ENCODE results near the gene IAPP. TPM values are rescaled to one million over a fixed set of nuclear protein-coding genes. Genes with fewer than 3 reads are reported as not detected.

IAPP gene
- total and polyA plus RNA-seq, 3 experiments from 2014 or later = not detected

DNA sequence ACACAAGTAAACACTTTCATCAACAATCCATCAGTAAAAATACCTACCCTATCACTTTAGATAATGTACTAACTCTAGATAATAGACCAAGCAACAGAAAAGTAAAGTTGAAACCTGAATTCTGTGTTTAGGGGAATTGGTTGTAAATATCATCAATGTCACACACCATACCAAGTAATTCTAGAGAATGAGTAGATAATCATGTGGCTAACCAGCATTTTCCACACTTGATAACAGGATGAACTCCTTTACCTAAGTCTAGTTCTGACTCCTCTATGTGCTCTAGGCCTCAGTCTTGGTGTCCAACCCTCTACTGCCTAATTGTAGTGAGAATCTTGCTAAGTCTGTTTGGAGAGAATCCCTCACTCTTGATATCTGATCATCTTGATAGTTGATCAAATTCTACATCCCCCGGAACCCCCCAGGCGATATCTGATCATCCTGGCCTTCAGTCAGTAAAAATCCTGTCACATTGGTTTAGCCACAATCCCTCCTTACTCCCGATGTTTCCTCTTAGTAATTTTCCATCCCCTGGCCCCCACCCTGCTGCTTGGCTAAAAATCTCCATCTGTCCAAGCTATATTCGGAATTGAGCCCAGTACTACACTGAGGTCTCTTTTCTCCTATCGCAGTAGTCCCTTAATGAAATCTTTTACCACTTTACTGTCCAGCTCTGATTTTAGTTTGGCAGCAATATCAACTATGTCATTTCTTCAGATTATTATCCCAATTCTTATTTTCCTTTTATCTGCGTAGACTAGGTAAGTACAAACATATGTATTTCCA, 34.5 kb upstream of the IAPP start:
- Histone ChIP-seq H3K4me1 (ENCODE audit: insufficient read depth, low read length) (no peaks in the 10 kb centered on the region), H3K27me3 (ENCODE audit: insufficient read depth, low read length, poor library complexity, severe bottlenecking) (no peaks in the 10 kb centered on the region), H3K9me3 (ENCODE audit: low read length) (no peaks in the 10 kb centered on the region), H3K27ac (ENCODE audit: low read depth, low read length) (no peak overlapping the region), H3K4me3 (ENCODE audit: low read length) (no peak overlapping the region), H3K36me3 (ENCODE audit: insufficient read depth, low read length) (no peaks in the 10 kb centered on the region)
- no peaks in the 10 kb centered on the region for H3K9me3 Mint-ChIP-seq
- CTCF ChIA-PET = no interaction called here
- no peak overlapping the region for H3K4me3 Mint-ChIP-seq
- no peak for DNase-seq
- POLR2A ChIA-PET = no interaction called here
- no peak overlapping the region for H3K27ac Mint-ChIP-seq
- no peaks in the 10 kb centered on the region for H3K36me3 Mint-ChIP-seq
- peaks cover 0 to 3% (median 0%) of the 10 kb centered on the region in 3 donors for H3K4me1 Mint-ChIP-seq
- H3K27me3 Mint-ChIP-seq = peaks cover 5 to 30% of the 10 kb centered on the region in 2 donors

GRCh38 chr12:21339921-21340320, 32.8 kb upstream of the IAPP start:
- H3K9me3 Mint-ChIP-seq = no peaks in the 10 kb centered on the region
- no peaks in the 10 kb centered on the region for H3K9me3 ChIP-seq (ENCODE audit: low read length)
- peaks cover 0 to 3% (median 0%) of the 10 kb centered on the region in 3 donors for H3K4me1 Mint-ChIP-seq
- H3K27me3 ChIP-seq (ENCODE audit: insufficient read depth, low read length, poor library complexity, severe bottlenecking) = no peaks in the 10 kb centered on the region
- no peaks in the 10 kb centered on the region for H3K36me3 Mint-ChIP-seq
- peaks cover 3 to 26% of the 10 kb centered on the region in 2 donors for H3K27me3 Mint-ChIP-seq
- no peaks in the 10 kb centered on the region for H3K36me3 ChIP-seq (ENCODE audit: insufficient read depth, low read length)
- DNase-seq = no peak
- H3K4me3 Mint-ChIP-seq = no peak overlapping the region
- H3K4me3 ChIP-seq (ENCODE audit: low read length) = no peak overlapping the region
- CTCF ChIA-PET = no interaction called here
- H3K27ac Mint-ChIP-seq = no peak overlapping the region
- POLR2A ChIA-PET = no interaction called here
- no peak overlapping the region for H3K27ac ChIP-seq (ENCODE audit: low read depth, low read length)
- H3K4me1 ChIP-seq (ENCODE audit: insufficient read depth, low read length) = no peaks in the 10 kb centered on the region

DNA sequence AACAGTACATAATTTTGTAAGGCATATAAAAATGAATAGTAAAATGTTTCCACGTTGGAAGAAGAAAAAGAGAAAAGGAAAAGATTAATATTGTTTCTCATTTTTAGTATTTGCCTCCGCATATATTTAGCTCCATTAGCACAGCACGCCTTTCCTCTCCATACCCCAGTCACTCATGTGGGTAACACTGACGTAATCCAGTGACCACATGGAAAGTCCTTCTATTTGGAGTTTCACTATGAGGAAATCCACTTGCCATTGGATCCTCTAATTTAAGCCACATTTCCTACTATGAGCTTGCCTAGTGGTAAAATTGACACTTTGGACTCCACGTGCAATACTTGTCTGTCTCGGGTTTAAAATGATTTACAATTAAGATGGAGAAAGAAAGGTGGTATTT, 32.3 kb upstream of the IAPP start:
- no peaks in the 10 kb centered on the region for H3K9me3 Mint-ChIP-seq
- no peaks in the 10 kb centered on the region for H3K9me3 ChIP-seq (ENCODE audit: low read length)
- peaks cover 3 to 26% of the 10 kb centered on the region in 2 donors for H3K27me3 Mint-ChIP-seq
- CTCF ChIA-PET = no interaction called here
- H3K27me3 ChIP-seq (ENCODE audit: insufficient read depth, low read length, poor library complexity, severe bottlenecking) = no peaks in the 10 kb centered on the region
- H3K4me1 Mint-ChIP-seq = peaks cover 0 to 3% (median 0%) of the 10 kb centered on the region in 3 donors
- POLR2A ChIA-PET = no interaction called here
- no peaks in the 10 kb centered on the region for H3K36me3 ChIP-seq (ENCODE audit: insufficient read depth, low read length)
- H3K4me1 ChIP-seq (ENCODE audit: insufficient read depth, low read length) = no peaks in the 10 kb centered on the region
- no peaks in the 10 kb centered on the region for H3K36me3 Mint-ChIP-seq
- H3K27ac Mint-ChIP-seq = no peak overlapping the region
- no peak overlapping the region for H3K27ac ChIP-seq (ENCODE audit: low read depth, low read length)
- DNase-seq = no peak
- H3K4me3 Mint-ChIP-seq = no peak overlapping the region
- H3K4me3 ChIP-seq (ENCODE audit: low read length) = no peak overlapping the region

GRCh38 chr12:21341769-21342168, 30.9 kb upstream of the IAPP start:
- Mint-ChIP-seq H3K4me1 (peaks cover 0 to 3% (median 0%) of the 10 kb centered on the region in 3 donors), H3K9me3 (no peaks in the 10 kb centered on the region), H3K27me3 (peaks cover 3 to 32% of the 10 kb centered on the region in 2 donors), H3K27ac (no peak overlapping the region), H3K4me3 (no peak overlapping the region), H3K36me3 (no peaks in the 10 kb centered on the region)
- POLR2A ChIA-PET = no interaction called here
- CTCF ChIA-PET = no interaction called here
- no peak for DNase-seq
- Histone ChIP-seq H3K27ac (ENCODE audit: low read depth, low read length) (no peak overlapping the region), H3K36me3 (ENCODE audit: insufficient read depth, low read length) (no peaks in the 10 kb centered on the region), H3K9me3 (ENCODE audit: low read length) (no peaks in the 10 kb centered on the region), H3K4me1 (ENCODE audit: insufficient read depth, low read length) (no peaks in the 10 kb centered on the region), H3K4me3 (ENCODE audit: low read length) (no peak overlapping the region), H3K27me3 (ENCODE audit: insufficient read depth, low read length, poor library complexity, severe bottlenecking) (no peaks in the 10 kb centered on the region)

DNA sequence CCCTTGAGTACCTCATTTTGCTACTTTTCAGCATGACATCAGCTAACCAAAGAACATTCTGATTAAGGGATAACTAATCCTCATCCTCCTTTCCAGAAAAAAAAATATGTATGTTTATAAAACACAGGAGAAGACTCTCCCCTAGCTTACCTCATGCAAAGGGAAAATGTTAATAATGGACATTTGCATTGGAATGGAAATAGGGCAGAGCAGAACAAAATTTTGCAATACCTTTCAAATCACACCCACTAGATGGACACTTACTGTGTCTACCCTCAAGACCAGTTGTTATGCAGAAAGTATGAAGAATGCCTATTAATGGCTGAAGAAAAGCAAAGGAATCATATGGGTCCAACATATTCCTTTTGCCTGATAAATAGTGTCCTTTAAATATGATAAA, 29.1 kb upstream of the IAPP start:
- Mint-ChIP-seq H3K27ac (no peak overlapping the region), H3K27me3 (peaks cover 5 to 32% of the 10 kb centered on the region in 2 donors), H3K36me3 (no peaks in the 10 kb centered on the region), H3K4me3 (no peak overlapping the region), H3K4me1 (peaks cover 0 to 3% (median 0%) of the 10 kb centered on the region in 3 donors), H3K9me3 (no peaks in the 10 kb centered on the region)
- CTCF ChIA-PET = no interaction called here
- POLR2A ChIA-PET = no interaction called here
- Histone ChIP-seq H3K27ac (ENCODE audit: low read depth, low read length) (no peak overlapping the region), H3K4me3 (ENCODE audit: low read length) (no peak overlapping the region), H3K4me1 (ENCODE audit: insufficient read depth, low read length) (no peaks in the 10 kb centered on the region), H3K36me3 (ENCODE audit: insufficient read depth, low read length) (no peaks in the 10 kb centered on the region), H3K27me3 (ENCODE audit: insufficient read depth, low read length, poor library complexity, severe bottlenecking) (no peaks in the 10 kb centered on the region), H3K9me3 (ENCODE audit: low read length) (no peaks in the 10 kb centered on the region)
- DNase-seq = no peak

DNA sequence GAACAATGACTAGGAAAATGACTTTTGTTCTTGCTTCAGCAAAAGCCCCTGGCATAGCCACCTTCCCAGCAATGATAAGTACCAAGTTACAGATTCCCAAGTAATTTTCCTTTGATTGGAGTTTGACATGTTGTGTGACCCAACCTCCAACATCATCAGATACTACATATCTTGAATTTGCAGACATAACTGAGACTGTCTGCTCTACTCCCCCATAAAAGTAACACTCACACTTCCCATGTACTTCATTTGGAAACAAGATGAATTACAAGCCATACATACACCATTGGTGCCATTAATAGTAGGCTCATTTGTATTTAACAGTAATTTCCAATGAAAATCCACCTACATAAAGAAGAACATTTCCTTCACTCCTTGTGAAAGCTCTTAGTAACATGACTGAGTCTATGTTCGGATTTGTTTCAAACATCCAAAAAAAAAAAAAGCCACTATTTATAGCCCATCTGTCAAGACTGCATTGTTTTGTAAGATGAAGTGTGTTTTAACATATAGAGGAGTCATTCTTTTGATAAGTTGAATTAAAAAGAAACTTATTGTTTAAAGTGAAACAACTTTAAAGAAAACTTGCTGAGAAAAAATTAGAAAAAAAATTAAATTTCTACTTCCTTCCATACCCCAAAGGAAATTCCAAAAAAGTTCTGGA, 26.0 kb upstream of the IAPP start:
- CTCF ChIA-PET = no interaction called here

GRCh38 chr12:21350975-21351374, 21.7 kb upstream of the IAPP start:
- CTCF ChIA-PET = no interaction called here
- H3K4me3 ChIP-seq (ENCODE audit: low read length) = no peak overlapping the region
- POLR2A ChIA-PET = no interaction called here
- peaks cover 11 to 52% of the 10 kb centered on the region in 2 donors for H3K27me3 Mint-ChIP-seq
- no peak overlapping the region for H3K27ac Mint-ChIP-seq
- H3K36me3 ChIP-seq (ENCODE audit: insufficient read depth, low read length) = no peaks in the 10 kb centered on the region
- no peak overlapping the region for H3K27ac ChIP-seq (ENCODE audit: low read depth, low read length)
- no peaks in the 10 kb centered on the region for H3K9me3 Mint-ChIP-seq
- no peaks in the 10 kb centered on the region for H3K4me1 ChIP-seq (ENCODE audit: insufficient read depth, low read length)
- H3K4me1 Mint-ChIP-seq = peaks cover 0 to 5% (median 0%) of the 10 kb centered on the region in 3 donors
- H3K4me3 Mint-ChIP-seq = no peak overlapping the region
- no peaks in the 10 kb centered on the region for H3K27me3 ChIP-seq (ENCODE audit: insufficient read depth, low read length, poor library complexity, severe bottlenecking)
- no peak for DNase-seq
- no peaks in the 10 kb centered on the region for H3K9me3 ChIP-seq (ENCODE audit: low read length)
- no peaks in the 10 kb centered on the region for H3K36me3 Mint-ChIP-seq

More for the DNA sequence above, 26.0 kb upstream of the IAPP start:
- no peaks in the 10 kb centered on the region for H3K9me3 ChIP-seq (ENCODE audit: low read length)
- no peak overlapping the region for H3K27ac Mint-ChIP-seq
- H3K27me3 ChIP-seq (ENCODE audit: insufficient read depth, low read length, poor library complexity, severe bottlenecking) = no peaks in the 10 kb centered on the region
- no peak overlapping the region for H3K4me3 Mint-ChIP-seq
- peaks cover 10 to 32% of the 10 kb centered on the region in 2 donors for H3K27me3 Mint-ChIP-seq
- H3K4me1 ChIP-seq (ENCODE audit: insufficient read depth, low read length) = no peaks in the 10 kb centered on the region
- no peaks in the 10 kb centered on the region for H3K36me3 Mint-ChIP-seq
- H3K4me3 ChIP-seq (ENCODE audit: low read length) = no peak overlapping the region
- H3K27ac ChIP-seq (ENCODE audit: low read depth, low read length) = no peak overlapping the region
- H3K36me3 ChIP-seq (ENCODE audit: insufficient read depth, low read length) = no peaks in the 10 kb centered on the region
- no peaks in the 10 kb centered on the region for H3K4me1 Mint-ChIP-seq
- POLR2A ChIA-PET = no interaction called here
- no peaks in the 10 kb centered on the region for H3K9me3 Mint-ChIP-seq
- no peak for DNase-seq

- peaks cover 0 to 5% (median 0%) of the 10 kb centered on the region in 3 donors for H3K4me1 Mint-ChIP-seq
- CTCF ChIA-PET = no interaction called here
Measured at GRCh38 chr12:21353487-21353886, 19.2 kb upstream of the IAPP start.

More at GRCh38 chr12:21353487-21353886, 19.2 kb upstream of the IAPP start:
- Histone ChIP-seq H3K36me3 (ENCODE audit: insufficient read depth, low read length) (no peaks in the 10 kb centered on the region), H3K27me3 (ENCODE audit: insufficient read depth, low read length, poor library complexity, severe bottlenecking) (no peaks in the 10 kb centered on the region), H3K4me1 (ENCODE audit: insufficient read depth, low read length) (no peaks in the 10 kb centered on the region), H3K4me3 (ENCODE audit: low read length) (no peak overlapping the region), H3K9me3 (ENCODE audit: low read length) (no peaks in the 10 kb centered on the region), H3K27ac (ENCODE audit: low read depth, low read length) (no peak overlapping the region)
- POLR2A ChIA-PET = no interaction called here
- no peaks in the 10 kb centered on the region for H3K9me3 Mint-ChIP-seq
- DNase-seq = no peak
- peaks cover 9 to 45% of the 10 kb centered on the region in 2 donors for H3K27me3 Mint-ChIP-seq
- H3K36me3 Mint-ChIP-seq = no peaks in the 10 kb centered on the region
- no peak overlapping the region for H3K27ac Mint-ChIP-seq
- no peak overlapping the region for H3K4me3 Mint-ChIP-seq
